GM20431 (cell line): ENCODE results near the gene KCNQ1OT1.

Source experiments
- in situ Hi-C: fragments of 300-500 bp; cut with MseI, MboI; formaldehyde crosslinking; loops from one replicate; pipeline ENCODE4 v1.15.0; 2020; ENCODE audit warnings: low sequenced_read_pairs; ENCODE audit not compliant: unreplicated experiment

Gene KCNQ1OT1

DNA sequence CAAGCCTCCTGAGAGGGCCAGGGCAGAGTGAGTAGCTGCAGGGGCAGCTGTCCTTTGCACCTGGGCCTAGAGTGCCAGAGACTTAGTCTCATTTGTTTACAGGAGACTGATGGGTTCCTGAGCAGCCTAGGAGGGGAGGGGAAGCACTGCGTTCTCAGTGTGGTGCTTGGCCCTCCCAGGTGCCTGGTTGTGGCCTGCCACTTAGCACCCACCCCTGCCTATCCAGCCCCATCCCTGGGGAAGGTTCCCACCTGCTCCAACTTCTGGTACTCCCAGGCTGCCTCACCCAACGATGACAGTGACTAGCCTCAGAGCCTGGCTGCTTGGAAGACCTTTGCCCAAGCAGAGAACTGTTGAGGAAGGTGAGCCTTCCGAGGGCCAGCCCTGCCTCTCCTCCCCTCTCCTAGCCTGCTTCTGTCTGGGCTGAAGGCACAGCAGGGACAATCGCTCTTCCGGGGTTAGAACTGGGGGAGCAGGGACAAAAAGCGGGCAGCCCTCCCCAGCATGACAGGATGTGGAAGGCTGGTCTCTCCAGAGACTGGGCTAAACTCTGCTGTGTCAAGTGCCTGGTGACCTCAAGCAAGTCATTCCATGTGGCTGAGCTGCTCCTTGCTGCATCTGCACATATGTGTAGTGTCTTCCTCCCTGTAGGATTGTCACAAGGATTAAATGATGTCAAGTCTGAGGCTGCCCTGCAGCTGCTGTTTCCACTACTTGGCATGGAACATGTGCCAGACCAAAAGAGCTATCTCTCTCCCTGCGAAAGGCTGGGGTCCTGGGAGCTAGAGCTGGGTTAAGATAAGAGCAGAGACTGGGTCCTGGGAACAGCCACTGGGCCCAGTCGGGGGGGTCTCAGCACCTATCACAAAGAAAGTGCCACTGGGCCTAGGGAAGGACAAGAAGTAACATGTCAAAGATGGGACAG is 9.9 kb downstream of the KCNQ1OT1 start:
- in situ Hi-C loops, result no loop called here

DNA sequence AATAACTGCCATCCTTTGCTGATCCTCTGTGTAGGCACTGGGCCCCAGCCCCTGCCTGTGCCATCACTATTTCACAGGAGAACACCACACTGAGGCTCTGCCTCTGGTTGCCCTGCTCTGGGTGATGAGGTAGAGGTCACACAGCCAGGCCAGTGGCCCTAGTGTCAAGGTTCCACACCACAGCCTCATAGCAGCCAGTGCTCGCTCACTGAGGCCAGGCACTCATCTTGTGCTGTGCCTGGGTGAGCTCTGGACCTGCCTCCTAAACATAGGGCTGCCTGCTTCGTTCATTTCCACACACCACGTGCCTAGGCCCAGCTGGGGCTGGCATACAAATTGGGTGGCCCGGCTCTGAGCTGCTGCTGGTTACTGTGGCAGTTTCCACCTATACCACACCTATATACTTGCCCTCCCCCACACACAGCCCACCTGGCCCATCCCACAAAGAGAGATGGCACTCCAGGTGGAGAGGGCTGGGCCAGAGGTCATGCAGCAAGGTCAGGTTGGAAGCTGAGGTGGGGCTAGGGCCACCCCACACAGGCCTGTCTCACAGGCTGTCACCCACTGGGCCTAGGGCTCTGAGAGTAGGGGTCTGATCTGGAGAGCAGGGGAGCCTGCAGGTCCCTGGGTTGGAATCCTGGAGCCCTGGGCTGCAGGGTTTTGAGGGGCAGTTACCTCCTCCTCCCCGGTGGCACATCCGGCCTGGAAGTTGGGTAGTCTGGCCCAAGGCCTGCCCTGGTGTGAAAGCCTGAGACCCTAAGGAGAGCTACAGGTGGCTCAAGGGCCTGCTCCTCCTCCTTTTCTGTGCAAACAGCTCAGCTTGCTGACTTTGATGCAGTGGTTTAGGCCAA is 11.2 kb downstream of the KCNQ1OT1 start:
- in situ Hi-C loops, result no loop called here

DNA sequence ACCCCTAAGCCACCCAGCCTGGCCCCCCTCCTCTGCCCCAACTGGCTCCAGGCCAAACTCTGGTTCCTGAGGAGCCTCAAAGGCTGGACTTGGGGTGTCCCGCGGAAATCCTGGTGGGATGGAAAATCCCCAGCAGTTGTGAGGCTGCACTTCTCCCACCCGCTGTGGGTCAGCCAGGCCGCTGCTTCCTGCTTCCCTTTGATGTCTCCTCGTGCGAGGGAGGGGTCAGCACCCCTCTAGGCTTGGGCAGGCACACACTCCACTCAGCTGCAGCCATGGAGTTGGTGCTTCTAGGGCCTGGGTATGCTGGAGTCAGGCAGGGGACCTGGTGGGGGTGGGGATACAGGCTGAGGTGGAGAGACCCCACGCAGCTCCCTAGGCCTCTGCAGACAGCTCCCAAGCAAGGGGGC is 12.0 kb downstream of the KCNQ1OT1 start:
- in situ Hi-C loops, result no loop called here

DNA sequence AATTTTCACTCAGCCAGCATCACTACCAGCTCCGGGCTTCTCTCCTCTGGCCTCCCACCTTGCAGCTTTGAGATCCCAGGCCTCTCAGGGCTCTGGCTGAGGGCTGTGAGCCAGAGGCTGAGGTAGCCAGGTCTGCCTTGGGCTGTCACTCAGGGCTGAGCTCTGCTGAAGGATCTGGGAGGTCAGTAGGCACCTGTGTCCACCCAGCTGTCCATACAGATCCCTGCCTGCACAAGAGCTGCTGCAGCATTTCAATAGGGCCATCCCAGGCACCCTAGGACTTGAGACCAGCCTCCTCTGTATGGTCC is 12.6 kb downstream of the KCNQ1OT1 start:
- in situ Hi-C loops, result no loop called here

DNA sequence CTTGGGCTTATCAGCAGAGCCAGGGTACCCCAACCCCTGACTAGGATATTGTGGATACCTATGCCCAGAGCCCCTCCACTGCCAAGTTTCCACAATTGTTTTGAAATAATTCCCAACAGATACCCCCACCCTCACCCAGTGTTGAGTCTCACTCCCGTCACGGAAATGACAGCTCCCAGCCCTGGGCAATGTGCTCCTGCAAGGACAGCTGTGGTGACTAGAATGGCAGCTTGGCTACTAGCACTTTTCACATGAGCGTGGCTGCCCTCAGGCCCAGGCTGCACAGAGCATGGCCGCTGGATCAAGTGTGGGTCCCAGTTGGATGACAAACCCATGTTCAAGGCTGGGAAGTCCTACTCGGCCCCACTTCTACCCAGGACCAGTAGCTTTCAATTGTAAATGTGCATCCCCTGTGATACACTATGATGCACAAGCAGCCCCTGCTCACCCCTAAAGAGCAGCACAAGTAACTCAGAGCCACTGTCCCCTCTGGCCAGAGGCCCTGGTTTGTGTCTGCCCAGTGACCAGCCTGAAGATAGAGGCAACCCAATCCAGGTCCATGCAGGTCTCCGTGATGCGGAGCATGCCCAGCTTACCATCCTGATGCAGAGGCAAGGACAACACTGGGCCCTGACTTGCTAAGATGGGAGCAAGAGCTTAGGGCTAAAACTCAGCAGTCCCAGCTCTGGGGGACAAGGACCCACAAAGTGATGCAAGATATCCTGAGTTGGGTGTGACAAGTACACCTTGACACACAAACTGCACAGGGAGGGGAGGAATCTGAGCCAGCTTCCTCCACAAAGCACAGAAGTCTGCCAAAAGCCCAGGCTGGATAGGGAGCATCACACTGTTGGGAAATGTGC is 13.2 kb downstream of the KCNQ1OT1 start:
- in situ Hi-C loops, result no loop called here

DNA sequence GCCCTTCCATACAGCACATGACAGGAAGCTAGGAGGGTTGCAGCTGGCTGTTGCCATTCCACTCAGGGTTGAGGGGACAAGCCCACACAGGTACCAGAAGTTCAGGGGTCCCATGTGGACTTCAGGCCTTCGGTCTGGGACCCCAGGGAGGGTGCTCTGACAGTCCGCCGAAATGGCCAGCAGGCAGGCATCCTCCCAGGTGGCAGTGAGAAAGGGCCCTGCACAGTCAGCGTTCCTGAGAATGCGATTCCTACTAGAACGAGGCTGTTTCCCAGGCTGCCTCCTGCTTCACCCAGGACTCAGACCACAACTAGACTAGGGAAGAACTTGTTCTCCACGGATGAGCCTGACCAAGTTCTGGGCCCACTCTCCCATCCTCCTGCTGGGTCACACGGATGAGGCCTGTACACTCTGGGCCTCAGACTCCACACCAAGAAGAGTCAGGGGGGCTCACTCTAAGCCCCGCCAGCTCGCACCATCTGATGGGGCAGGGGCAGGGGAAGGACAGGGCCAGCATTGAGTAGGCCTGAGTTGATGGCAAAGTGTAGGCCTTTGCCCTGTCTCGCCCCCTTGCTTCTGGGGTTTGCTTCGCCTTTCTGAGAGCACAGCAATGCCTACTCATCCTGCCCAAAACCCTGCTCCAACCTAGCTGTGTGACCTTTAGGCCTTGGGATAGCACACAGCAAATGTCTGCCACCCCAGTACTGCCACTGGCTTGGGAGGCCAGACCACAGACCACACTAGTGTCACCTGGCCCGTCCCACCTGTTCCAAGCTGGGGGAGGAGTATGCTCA is 14.0 kb downstream of the KCNQ1OT1 start:
- in situ Hi-C loops, result no loop called here

DNA sequence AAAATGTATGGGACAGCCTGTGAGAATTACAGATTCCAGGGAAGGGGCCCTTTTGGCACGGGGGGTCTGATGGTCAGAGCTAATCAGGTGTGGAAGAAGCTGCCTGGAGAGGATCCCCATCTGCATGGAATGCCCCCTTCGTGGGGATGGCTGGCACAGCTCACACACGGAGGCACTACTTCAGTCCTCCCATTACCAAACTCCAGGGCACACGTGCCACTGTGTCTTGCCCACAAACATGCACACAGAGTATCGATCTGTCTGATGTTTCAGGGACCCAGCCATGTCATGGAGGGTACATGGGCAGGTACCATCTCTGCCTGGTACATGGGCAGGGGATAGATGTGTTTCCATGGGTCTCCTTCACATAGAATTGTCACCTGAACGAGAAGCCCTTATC is 14.7 kb downstream of the KCNQ1OT1 start:
- in situ Hi-C loops, result no loop called here

DNA sequence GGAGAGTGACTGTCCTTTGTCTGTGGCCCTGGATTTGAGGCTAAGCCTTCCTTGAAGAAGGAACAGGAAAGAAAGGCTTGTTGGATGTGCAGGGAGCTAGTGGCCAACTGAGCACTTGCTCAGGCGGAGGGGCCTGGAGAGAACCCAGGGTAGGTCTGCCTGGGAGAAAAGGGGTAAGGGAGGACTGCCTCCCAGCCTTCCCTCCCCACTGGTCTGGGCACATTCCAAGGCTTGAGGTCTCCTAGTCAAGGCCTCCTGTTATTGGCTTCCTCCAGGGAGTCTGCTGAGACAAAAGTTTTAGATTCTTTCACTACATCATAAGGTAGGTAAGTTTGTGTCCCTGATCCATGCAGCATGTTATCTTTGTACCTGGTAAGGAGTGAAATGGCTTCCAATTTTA is 15.2 kb downstream of the KCNQ1OT1 start:
- in situ Hi-C loops, result no loop called here

DNA sequence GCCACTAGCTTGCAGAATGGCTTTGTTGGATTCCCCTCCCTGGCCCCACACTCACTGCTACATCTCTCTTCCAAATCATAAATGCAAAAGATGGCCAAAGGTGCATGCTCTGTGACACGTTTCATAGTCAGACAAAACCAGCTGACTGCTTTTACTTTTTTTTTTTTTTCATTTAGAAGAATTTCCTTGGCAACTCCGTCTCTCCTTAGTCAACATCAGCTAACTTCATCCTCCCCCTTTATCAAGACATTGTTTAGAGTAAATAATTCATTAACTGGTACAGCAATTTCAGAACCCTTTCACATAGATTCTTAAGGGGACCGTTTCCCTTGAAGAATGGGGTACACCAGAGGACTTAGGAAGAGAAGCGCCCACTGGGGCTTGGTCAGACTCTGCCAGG is 16.0 kb downstream of the KCNQ1OT1 start:
- in situ Hi-C loops, result no loop called here

DNA sequence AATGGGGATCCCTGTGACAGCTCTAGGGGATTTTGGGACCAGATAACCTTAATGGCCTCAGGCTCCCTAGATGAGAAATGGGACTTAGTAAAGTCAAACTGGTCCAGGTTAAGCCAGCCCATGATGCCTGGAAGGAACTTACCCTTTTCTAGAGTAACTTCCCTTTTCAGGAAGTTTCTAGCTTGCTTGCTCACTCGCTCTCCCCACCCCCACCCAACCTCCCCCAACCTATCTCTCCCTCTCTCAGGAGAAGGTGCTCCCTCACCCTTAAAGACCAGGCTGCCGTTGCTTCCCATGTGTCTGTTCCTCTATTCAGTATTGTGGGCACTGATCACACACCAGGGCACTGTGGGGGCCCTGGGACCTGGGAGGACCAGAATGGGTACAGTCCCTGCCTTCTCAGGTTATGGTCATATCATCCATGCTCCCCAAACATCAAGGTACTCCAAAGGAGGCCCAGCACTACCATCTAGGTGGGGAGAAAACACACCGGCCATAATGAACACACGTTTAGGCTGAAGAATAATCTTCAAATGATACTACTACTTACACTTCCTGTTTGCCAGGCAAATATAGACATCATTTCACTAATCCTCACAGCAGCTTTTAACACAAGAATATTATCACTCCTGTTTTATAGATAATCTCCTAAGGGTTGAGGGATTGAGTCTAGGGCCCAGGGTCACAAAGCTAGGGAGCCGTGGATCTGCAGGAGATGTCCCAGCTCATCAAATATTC is 18.2 kb downstream of the KCNQ1OT1 start:
- in situ Hi-C loops, result no loop called here

DNA sequence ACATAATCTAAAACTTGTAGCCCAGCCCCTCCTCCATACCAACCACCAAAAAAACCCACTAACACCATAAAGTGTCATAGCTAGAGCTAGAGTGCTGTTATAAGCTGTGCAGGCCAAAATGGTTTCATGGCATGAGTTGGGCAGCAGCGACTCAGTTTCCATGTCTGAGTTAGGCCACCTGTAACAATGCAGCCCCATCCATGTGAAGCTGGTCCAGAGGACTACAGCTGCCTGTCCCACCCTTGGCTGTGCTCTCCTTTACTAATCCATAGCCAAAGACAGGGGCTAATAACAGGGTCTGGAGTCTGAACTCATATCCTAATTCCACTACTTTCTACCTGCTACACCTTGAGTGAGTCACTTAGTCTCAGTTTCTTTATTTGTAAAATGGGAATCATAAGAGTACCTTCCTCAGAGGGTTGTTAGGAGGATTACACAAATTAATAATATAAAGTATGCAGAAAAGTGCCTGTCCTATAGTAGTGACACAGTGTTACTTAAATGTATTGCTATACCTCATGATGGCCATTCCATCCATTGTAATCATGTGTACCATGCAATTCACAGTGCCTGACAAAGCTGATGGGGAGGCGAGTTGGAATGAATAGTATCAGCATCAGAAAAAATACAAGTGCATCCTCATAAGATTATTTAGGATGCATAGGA is 20.6 kb downstream of the KCNQ1OT1 start:
- in situ Hi-C loops, result no loop called here

DNA sequence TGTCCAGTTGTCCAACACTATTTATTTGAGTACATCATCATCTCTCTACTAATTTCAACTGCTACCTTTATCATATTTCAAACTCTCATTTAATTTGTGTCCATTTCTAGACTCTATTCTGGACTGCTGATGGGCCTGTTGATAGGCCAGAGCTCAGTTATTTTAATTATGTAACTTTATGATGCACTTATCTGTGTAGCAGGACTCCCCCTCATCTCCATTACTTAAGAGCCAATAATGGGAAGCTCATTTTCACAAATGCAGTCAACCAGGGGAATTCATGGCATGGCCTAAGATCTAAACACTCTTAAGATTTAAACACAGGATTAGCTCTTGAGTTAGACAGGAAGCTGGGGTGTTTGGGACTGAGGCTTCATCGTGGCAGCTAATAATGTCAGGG is 21.4 kb downstream of the KCNQ1OT1 start:
- in situ Hi-C loops, result no loop called here

DNA sequence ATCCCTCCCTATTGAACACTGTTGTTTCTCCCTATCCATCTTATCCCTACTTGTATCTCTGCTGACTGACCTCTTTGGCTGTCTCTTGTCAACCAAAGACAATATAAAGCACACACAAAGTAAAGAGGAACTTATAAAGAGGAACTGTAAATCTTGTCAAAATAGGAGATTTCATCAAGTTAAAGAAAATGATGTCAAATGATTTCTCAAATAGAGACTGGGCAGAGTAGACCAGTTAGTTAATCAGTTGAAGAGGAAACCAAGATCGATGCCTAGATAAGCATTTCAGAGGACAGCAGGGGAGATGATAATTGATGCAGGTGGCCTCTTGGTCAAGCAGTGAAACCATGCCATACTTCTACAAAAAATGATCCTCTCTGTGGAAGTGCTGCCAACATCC is 22.7 kb downstream of the KCNQ1OT1 start:
- in situ Hi-C loops, result no loop called here

DNA sequence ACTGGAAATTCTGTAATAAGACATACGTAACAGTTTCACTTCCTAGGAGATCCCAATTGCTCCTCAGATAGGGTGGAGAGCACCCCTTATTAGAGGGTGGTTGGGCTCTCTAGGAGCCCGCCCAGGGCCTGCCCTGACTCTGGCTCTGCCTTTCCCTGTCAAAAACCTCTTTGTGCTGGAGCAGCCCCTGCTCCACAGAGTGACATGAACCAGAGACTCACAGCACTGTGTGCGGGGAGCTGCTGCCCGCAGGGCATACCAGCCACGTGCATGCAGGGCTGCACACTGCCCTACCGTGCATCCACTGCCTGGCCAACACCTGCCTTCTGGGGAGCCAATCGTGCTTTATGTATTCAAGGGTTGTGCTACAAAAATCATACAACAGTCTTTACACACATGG is 24.3 kb downstream of the KCNQ1OT1 start:
- in situ Hi-C loops, result no loop called here

DNA sequence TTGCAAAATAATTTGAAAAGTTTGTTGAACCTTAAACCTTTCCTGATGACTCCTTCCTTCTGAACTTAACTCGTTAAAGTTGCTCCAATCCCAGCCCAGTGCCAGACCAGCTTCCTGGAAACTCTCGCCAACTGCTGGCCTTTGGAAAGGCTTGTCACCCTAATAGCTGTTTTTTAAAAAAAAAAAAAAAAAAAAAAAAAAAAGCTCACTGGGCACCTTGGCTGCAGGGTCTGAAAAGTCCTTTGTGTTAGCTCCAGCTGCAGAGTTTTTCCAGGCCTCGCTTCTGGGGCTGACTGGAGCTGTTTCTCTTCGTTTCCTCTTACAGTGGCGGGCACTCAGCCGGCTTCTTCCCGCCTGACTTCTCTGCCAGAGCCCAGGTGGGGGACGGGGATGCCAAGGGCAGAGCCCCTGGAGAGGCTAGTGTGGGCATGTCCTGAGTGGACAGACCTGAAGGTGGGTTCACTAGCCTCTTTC is 25.1 kb downstream of the KCNQ1OT1 start:
- in situ Hi-C loops, result no loop called here

DNA sequence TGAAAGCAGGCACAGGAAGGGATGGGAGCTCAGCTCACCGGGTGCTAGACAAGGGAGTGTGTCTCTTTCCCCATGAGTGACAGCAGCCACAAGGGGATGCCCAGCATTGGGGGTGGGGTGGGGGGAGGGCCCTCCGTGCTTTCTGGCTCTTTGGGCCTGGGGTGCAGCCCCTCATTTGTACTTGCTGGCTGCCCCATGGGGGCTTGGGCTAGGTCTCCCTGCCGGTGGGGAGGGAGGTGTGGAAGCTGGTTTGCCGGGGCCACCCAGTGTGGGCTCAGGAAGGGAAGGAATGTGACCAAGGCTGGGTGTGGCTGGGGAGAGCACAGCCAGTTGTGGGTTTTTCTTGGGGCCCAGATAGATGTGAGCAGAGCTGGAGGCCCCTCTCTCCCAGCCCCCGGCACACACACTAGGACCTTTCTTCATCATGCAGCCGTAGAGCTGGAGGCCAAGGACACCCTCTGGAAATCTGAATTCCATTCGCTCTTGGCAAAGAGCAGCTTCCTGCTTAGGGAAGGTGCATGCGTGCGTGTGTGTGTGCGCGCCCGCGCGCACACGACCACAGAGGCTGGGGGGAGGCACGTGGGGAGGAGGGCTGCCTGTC is 25.8 kb downstream of the KCNQ1OT1 start:
- in situ Hi-C loops, result no loop called here

DNA sequence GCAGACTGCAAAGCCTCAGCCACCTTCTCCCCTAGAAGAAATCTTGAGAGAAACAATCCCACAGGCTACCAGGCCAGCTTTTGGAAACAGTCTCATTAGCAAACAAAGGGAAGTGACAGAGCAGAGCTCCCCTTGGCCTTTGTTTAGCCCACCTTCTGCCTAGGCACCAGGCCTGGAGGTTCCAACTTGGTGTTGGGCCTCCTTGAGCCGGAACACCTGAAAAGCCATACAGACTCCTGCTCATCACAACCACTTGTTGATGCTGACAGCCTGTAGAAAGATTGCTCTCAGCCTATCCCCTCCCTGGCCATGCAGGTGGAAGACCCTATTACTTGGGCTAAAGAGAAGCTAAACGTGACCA is 26.6 kb downstream of the KCNQ1OT1 start:
- in situ Hi-C loops, result no loop called here
